ENCODE results near the gene SYT7.
"Not testable (repeated sequence)": the region's sequence is repeated elsewhere in the genome, so short reads cannot be mapped to it uniquely, and the experiment has no call there.

SYT7 gene

DNA sequence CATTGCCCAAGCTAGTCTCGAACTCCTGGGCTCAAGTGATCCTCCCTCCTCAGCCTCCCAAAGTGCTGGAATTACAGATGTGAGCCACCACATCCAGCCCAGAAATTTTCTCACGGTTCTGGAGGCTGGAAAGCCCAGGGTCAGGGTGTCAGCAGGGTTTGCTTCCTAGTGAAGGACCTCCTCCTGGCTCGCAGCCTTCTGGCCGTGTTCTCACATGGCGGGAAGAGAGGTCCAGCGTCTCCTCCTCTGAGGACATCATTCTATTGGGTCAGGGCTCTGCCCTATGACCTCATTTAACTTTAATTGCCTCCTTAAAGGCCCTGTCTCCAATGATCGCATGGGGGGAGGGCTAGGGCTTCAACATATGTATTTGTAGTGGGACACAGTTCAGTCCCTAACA lies 112.9 kb downstream of the SYT7 start:
- DNase-seq = no peak

DNA sequence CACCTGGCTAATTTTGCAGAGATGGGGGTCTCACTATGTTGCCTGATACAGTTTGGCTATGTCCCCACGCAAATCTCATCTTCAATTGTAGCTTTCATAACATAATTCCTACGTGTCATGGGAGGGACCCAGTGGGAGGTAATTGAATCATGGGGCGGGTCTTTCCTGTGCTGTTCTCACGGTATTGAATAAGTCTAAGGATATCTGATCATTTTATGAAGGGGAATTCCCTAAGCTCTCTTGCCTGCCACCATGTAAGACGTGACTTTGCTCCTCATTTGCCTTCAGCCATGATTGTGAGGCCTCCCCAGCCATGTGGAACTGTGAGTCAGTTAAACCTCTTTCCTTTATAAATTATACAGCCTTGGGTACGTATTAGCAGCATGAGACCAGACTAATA lies 113.3 kb downstream of the SYT7 start:
- not testable (repeated sequence) for DNase-seq

Measured in NCI-H1092 (cell line).